GM12878 (cell line): ENCODE results near the gene NDUFB7. TPM values are rescaled to one million over a fixed set of nuclear protein-coding genes. Genes with fewer than 3 reads are reported as not detected.

Experiments
- ASH2L ChIP-seq: fragments of 300-600, 200-600 bp; sonication (generic); IDR thresholded peaks from 2 replicates; pipeline ENCODE4 v1.6.1; 2017; ENCODE audit warnings: low read depth, mild to moderate bottlenecking, borderline replicate concordance
- BHLHE40 ChIP-seq, 2 experiments: fragments of 450-650 bp in 1 of 2; IDR thresholded peaks; 2 replicates each; pipeline ENCODE4 v1.6.1; 2011 to 2017; ENCODE audit warnings: low read depth in 2 of 2, borderline replicate concordance in 1 of 2, improper control_type of control experiment in 1 of 2, low read length in 1 of 2, mild to moderate bottlenecking in 1 of 2
- CBX5 ChIP-seq: sonication (generic); IDR thresholded peaks from 2 replicates; pipeline ENCODE4 v1.6.1; 2016; ENCODE audit warnings: low read depth, moderate library complexity, mild to moderate bottlenecking, inconsistent platforms
- CREB1 ChIP-seq: IDR thresholded peaks from 2 replicates; pipeline ENCODE4 v1.6.1; 2012; ENCODE audit warnings: low read depth, mild to moderate bottlenecking, inconsistent platforms
- ETV6 ChIP-seq, 2 experiments: fragments of 450-650 bp in 1 of 2; IDR thresholded peaks in 1 of 2; conservative IDR thresholded peaks in 1 of 2; 2 replicates each; pipeline ENCODE4 v1.6.1; 2014; ENCODE audit warnings: antibody characterized with exemption in 1 of 2, borderline replicate concordance in 1 of 2, low read depth in 1 of 2, mild to moderate bottlenecking in 1 of 2, moderate library complexity in 1 of 2
- HDAC2 ChIP-seq: fragments of 200-600 bp; sonication (generic); IDR thresholded peaks from 2 replicates; pipeline ENCODE4 v1.6.1; 2017
- HDAC6 ChIP-seq: fragments of 200-600 bp; sonication (generic); IDR thresholded peaks from one replicate; pipeline ENCODE4 v1.8.0; 2017; ENCODE audit warnings: antibody characterized with exemption; ENCODE audit not compliant: unreplicated experiment
- IKZF2 ChIP-seq, 2 experiments: fragments of 450-650 bp; IDR thresholded peaks; 2 replicates each; pipeline ENCODE4 v1.6.1; 2017; ENCODE audit warnings: mild to moderate bottlenecking in 2 of 2, moderate library complexity in 2 of 2
- NR2C1 ChIP-seq: fragments of 450-650 bp; IDR thresholded peaks from 2 replicates; pipeline ENCODE4 v1.6.1; 2017; ENCODE audit warnings: antibody characterized with exemption, mild to moderate bottlenecking, moderate library complexity
- PBX3 ChIP-seq: IDR thresholded peaks from 2 replicates; pipeline ENCODE4 v1.6.1; 2011; ENCODE audit warnings: mild to moderate bottlenecking, low read depth, low read length, moderate library complexity; ENCODE audit not compliant: insufficient replicate concordance
- RB1 ChIP-seq: fragments of 450-650 bp; formaldehyde crosslinking; IDR thresholded peaks from 2 replicates; pipeline ENCODE4 v1.6.1; 2017; ENCODE audit warnings: mild to moderate bottlenecking, borderline replicate concordance
- RBBP5 ChIP-seq: fragments of 200-600 bp; sonication (generic); conservative IDR thresholded peaks from 2 replicates; pipeline ENCODE4 v1.6.1; 2016
- SMAD1 ChIP-seq: fragments of 450-650 bp; IDR thresholded peaks from 2 replicates; pipeline ENCODE4 v1.6.1; 2018; ENCODE audit warnings: mild to moderate bottlenecking, low read depth; ENCODE audit not compliant: partially characterized antibody
- SUPT20H ChIP-seq: IDR thresholded peaks from 2 replicates; pipeline ENCODE4 v1.6.1; 2011; ENCODE audit warnings: low read depth, mild to moderate bottlenecking, low read length, moderate library complexity, borderline replicate concordance; ENCODE audit not compliant: control insufficient read depth
- SUZ12 ChIP-seq: fragments of 200-600 bp; sonication (generic); IDR thresholded peaks from one replicate; pipeline ENCODE4 v1.6.1; 2018; ENCODE audit warnings: antibody characterized with exemption, mild to moderate bottlenecking; ENCODE audit not compliant: unreplicated experiment
- WRNIP1 ChIP-seq: IDR thresholded peaks from 2 replicates; pipeline ENCODE4 v1.6.1; 2011; ENCODE audit warnings: low read depth, low read length, improper control_type of control experiment, borderline replicate concordance
- YY1 ChIP-seq: IDR thresholded peaks from 2 replicates; pipeline ENCODE4 v1.6.1; 2011; ENCODE audit warnings: low read depth, mild to moderate bottlenecking, low read length
- ZNF217 ChIP-seq: fragments of 450-650 bp; IDR thresholded peaks from 2 replicates; pipeline ENCODE4 v1.6.1; 2017; ENCODE audit warnings: antibody characterized with exemption, mild to moderate bottlenecking
- ZNF24 ChIP-seq: fragments of 450-650 bp; IDR thresholded peaks from 2 replicates; pipeline ENCODE4 v1.6.1; 2017; ENCODE audit warnings: antibody characterized with exemption, mild to moderate bottlenecking
- ZNF622 ChIP-seq: fragments of 450-650 bp; IDR thresholded peaks from 2 replicates; pipeline ENCODE4 v1.6.1; 2017; ENCODE audit warnings: mild to moderate bottlenecking, inconsistent platforms
- polyA plus RNA-seq, 11 experiments: library from polyadenylated mRNA; depleted of rRNA in 4 of 11; unstranded in 6 of 11; stranded (reverse) in 5 of 11; fragments of >200 nt; fragmentation: Nextera tagmentation in 4 of 11; fragmentation: Illumina TruSeq in 1 of 11; extraction: Ambion mirVana in 4 of 11; extraction: Trizol in 1 of 11; gene quantifications; 1 replicate in 1 of 11; 2 replicates in 10 of 11; pipeline versions ENCODE4 v1.2.1 to v1.2.3, GENCODE V29; 2011 to 2016; ENCODE audit warnings: inconsistent platforms in 2 of 11, missing spikeins in 2 of 11, low read depth in 1 of 11
- total RNA-seq, 4 experiments: library from RNA; depleted of rRNA in 3 of 4; stranded (reverse); fragments of >200 nt in 3 of 4; fragmentation: Illumina TruSeq in 1 of 4; extraction: Trizol in 1 of 4; gene quantifications; 2 replicates each; pipeline versions ENCODE4 v1.2.1 to v1.2.3, GENCODE V29; 2013 to 2021
- TF ChIP-seq, protein P1 (sequence below): fragments of 450-650 bp; IDR thresholded peaks from 2 replicates; pipeline ENCODE4 v1.6.1; 2017; ENCODE audit warnings: low read depth, mild to moderate bottlenecking, moderate library complexity
- TF ChIP-seq, protein P2 (sequence below): fragments of 450-650 bp; IDR thresholded peaks from 2 replicates; pipeline ENCODE4 v1.6.1; 2017; ENCODE audit warnings: borderline replicate concordance
- TF ChIP-seq, protein P3 (sequence below): fragments of 450-650 bp; IDR thresholded peaks from 2 replicates; pipeline ENCODE4 v1.6.1; 2016; ENCODE audit warnings: mild to moderate bottlenecking

NDUFB7 gene
- total and polyA plus RNA-seq, 10 of the 15 experiments (the other 5 are each of a cell fraction or from before 2014, with no cell fraction given): 14.6 to 480 (median 182) TPM

DNA sequence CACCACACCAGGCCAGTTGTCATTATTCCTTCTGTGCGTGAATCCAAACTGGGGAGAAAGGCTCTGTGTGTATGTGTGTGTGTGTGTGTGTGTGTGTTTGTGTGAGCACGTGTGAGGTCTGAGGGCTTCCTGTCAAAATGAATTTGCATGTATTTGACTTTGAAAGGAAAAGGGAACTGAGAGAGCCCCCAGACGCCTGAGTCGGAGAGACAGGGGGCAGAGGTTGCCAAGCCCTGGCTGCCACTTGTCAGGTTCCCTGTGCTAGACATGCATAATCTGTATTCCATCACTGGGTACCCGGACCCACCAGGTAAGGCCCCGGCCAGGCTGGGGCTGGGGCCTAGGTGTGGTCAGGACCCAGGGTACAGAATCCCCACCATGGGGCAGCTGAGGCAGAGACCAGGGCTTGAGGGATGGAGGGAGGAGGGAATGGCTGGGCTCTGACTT lies 11.1 kb upstream of the NDUFB7 start, which contains the start of gene CLEC17A (continued):
- no peak for TF ChIP-seq PBX3
- TF ChIP-seq, protein P1, sequence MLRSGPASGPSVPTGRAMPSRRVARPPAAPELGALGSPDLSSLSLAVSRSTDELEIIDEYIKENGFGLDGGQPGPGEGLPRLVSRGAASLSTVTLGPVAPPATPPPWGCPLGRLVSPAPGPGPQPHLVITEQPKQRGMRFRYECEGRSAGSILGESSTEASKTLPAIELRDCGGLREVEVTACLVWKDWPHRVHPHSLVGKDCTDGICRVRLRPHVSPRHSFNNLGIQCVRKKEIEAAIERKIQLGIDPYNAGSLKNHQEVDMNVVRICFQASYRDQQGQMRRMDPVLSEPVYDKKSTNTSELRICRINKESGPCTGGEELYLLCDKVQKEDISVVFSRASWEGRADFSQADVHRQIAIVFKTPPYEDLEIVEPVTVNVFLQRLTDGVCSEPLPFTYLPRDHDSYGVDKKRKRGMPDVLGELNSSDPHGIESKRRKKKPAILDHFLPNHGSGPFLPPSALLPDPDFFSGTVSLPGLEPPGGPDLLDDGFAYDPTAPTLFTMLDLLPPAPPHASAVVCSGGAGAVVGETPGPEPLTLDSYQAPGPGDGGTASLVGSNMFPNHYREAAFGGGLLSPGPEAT: peak; percentile 87
- TF ChIP-seq ZNF622: no peak
- peak; percentile 92 for TF ChIP-seq ZNF217
- no peak for TF ChIP-seq HDAC6
- TF ChIP-seq SMAD1: peak; percentile 83
- TF ChIP-seq, protein P2, sequence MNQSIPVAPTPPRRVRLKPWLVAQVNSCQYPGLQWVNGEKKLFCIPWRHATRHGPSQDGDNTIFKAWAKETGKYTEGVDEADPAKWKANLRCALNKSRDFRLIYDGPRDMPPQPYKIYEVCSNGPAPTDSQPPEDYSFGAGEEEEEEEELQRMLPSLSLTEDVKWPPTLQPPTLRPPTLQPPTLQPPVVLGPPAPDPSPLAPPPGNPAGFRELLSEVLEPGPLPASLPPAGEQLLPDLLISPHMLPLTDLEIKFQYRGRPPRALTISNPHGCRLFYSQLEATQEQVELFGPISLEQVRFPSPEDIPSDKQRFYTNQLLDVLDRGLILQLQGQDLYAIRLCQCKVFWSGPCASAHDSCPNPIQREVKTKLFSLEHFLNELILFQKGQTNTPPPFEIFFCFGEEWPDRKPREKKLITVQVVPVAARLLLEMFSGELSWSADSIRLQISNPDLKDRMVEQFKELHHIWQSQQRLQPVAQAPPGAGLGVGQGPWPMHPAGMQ: no peak; the same call in 1 of the 2 replicates
- TF ChIP-seq WRNIP1: no peak
- TF ChIP-seq HDAC2: no peak
- peak; percentile 60; the same call in 1 of the 2 replicates for TF ChIP-seq CREB1
- TF ChIP-seq, protein P3, sequence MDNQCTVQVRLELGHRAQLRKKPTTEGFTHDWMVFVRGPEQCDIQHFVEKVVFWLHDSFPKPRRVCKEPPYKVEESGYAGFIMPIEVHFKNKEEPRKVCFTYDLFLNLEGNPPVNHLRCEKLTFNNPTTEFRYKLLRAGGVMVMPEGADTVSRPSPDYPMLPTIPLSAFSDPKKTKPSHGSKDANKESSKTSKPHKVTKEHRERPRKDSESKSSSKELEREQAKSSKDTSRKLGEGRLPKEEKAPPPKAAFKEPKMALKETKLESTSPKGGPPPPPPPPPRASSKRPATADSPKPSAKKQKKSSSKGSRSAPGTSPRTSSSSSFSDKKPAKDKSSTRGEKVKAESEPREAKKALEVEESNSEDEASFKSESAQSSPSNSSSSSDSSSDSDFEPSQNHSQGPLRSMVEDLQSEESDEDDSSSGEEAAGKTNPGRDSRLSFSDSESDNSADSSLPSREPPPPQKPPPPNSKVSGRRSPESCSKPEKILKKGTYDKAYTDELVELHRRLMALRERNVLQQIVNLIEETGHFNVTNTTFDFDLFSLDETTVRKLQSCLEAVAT: peak; percentile 78; the same call in 1 of the 2 replicates
- no peak for TF ChIP-seq ASH2L
- no peak for TF ChIP-seq SUZ12
- peak in 1 of 2 experiments; percentile 58; a peak in 1 of 4 replicates for TF ChIP-seq ETV6 (conservative IDR thresholded peaks at IDR 0.05 in 1 of 2, IDR thresholded peaks at IDR 0.05 in 1 of 2; ENCODE audit: borderline replicate concordance in 1 of 2, low read depth in 1 of 2)
- TF ChIP-seq RBBP5: no peak
- TF ChIP-seq BHLHE40 (IDR thresholded peaks at IDR 0.05; ENCODE audit: borderline replicate concordance in 1 of 2, low read depth in 2 of 2, low read length in 1 of 2): peak; percentile 99
- 0 out of 2 replicates have a peak, but pooled peaks have one; percentile 36 for TF ChIP-seq RB1
- TF ChIP-seq YY1: peak; percentile 60
- TF ChIP-seq CBX5: no peak
- TF ChIP-seq ZNF24: 0 out of 2 replicates have a peak, but pooled peaks have one; percentile 48
- TF ChIP-seq IKZF2 (IDR thresholded peaks at IDR 0.05): peak; percentile 95 to 97
- no peak for TF ChIP-seq SUPT20H
- peak; percentile 64 for TF ChIP-seq NR2C1
